ENCODE results near the gene PDE1A. TPM values are rescaled to one million over a fixed set of nuclear protein-coding genes. Genes with fewer than 3 reads are reported as not detected.
"Not testable (repeated sequence)": the region's sequence is repeated elsewhere in the genome, so short reads cannot be mapped to it uniquely, and the experiment has no call there.

Gene PDE1A
- total RNA-seq, 4 donors from 2014 or later: 2.9 to 14.4 (median 4.4) TPM

DNA sequence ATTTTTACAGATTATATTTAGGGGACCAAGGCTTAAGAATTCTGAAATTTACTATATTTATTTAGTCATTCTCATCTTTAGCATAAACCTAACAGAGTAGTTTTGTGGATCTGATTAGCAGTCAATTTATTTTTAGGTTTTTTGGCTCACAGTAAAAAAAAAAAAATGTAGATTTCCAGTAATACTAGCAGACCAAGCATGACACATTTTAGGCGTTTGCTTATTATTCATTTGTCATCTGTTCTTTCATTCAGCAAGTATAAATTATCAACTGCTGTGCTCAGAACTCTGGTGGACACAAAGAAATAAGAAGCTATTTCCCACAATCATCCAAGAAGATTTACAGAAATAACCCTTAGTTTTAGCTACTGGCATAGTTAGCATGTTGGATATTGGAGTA lies 20.6 kb downstream of the PDE1A start:
- Histone ChIP-seq H3K27me3 (no peaks in the 10 kb centered on the region), H3K36me3 (no peaks in the 10 kb centered on the region), H3K27ac (no peak overlapping the region), H3K4me3 (no peak overlapping the region), H3K4me1 (no peaks in the 10 kb centered on the region), H3K9me3 (no peaks in the 10 kb centered on the region)
- ATAC-seq: no peak
- intact Hi-C loops (cut with DNase I; ENCODE audit: low total_unique reads): no loop called here
- in situ Hi-C loops (cut with MboI; ENCODE audit: low sequenced_read_pairs in 4 of 4): no loop called here
- no peak for DNase-seq
- TF ChIP-seq, protein P1, sequence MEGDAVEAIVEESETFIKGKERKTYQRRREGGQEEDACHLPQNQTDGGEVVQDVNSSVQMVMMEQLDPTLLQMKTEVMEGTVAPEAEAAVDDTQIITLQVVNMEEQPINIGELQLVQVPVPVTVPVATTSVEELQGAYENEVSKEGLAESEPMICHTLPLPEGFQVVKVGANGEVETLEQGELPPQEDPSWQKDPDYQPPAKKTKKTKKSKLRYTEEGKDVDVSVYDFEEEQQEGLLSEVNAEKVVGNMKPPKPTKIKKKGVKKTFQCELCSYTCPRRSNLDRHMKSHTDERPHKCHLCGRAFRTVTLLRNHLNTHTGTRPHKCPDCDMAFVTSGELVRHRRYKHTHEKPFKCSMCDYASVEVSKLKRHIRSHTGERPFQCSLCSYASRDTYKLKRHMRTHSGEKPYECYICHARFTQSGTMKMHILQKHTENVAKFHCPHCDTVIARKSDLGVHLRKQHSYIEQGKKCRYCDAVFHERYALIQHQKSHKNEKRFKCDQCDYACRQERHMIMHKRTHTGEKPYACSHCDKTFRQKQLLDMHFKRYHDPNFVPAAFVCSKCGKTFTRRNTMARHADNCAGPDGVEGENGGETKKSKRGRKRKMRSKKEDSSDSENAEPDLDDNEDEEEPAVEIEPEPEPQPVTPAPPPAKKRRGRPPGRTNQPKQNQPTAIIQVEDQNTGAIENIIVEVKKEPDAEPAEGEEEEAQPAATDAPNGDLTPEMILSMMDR (IDR thresholded peaks at IDR 0.05 in 4 of 5, conservative IDR thresholded peaks at IDR 0.05 in 1 of 5): no peak
- TF ChIP-seq POLR2A (IDR thresholded peaks at IDR 0.05): no peak

- H3K9me3 ChIP-seq: no peaks in the 10 kb centered on the region
- no peak overlapping the region for H3K4me3 ChIP-seq
- TF ChIP-seq, protein P1 (IDR thresholded peaks at IDR 0.05 in 4 of 5, conservative IDR thresholded peaks at IDR 0.05 in 1 of 5): no peak
- TF ChIP-seq POLR2A (IDR thresholded peaks at IDR 0.05): no peak
- intact Hi-C loops (cut with DNase I; ENCODE audit: low total_unique reads) (no loop called here), in situ Hi-C loops (cut with MboI; ENCODE audit: low sequenced_read_pairs in 4 of 4) (no loop called here)
- no peak for ATAC-seq
- H3K27me3 ChIP-seq: no peaks in the 10 kb centered on the region
- no peaks in the 10 kb centered on the region for H3K4me1 ChIP-seq
- no peaks in the 10 kb centered on the region for H3K36me3 ChIP-seq
- no peak for DNase-seq
- no peak overlapping the region for H3K27ac ChIP-seq
Observed at GRCh38 chr2:182404975-182405561, 21.8 kb downstream of the PDE1A start.

DNA sequence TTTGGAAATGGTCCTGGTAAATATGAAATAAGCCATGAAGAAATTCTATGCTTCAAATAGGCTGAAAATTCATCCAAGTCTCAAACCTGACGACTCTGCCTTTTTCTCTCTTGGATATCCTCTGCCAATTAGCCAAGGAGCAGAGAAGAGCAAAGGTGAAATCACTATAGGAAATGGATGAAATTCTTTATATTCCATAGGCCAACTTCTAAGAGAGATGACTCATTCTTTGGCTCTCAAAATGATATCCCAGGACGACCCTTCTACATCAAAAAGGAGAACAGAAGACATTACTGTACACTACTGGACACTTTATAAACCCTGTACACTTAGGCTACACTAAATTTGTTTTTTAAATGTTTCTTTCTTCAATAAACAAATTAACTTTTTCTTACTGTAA lies 22.7 kb downstream of the PDE1A start:
- ATAC-seq: no peak

DNA sequence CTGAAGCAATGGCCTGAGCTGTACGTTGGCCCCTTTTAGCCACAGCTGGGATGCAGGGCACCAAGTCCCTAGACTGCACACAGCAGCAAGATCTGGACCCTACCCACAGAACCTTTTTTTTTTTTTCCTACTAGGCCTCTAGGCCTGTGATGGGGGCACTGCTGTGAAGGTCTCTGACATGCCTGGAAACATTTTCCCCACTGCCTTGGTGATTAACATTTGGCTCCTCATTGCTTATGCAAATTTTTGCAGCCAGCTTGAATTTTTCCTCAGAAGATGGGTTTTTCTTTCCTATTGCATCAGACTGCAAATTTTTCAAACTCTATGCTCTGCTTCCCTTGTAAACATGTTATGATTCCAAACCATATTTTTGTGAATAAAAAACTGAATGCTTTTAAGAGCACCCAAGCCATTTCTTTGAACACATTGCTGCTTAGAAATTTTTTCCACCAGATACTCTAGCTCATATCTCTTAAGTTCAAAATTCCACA lies 33.5 kb downstream of the PDE1A start:
- Histone ChIP-seq H3K9me3 (no peaks in the 10 kb centered on the region), H3K4me3 (no peak overlapping the region), H3K27me3 (no peaks in the 10 kb centered on the region), H3K36me3 (no peaks in the 10 kb centered on the region), H3K4me1 (no peaks in the 10 kb centered on the region), H3K27ac (no peak overlapping the region)
- TF ChIP-seq, protein P1 (IDR thresholded peaks at IDR 0.05 in 4 of 5, conservative IDR thresholded peaks at IDR 0.05 in 1 of 5): no peak
- no peak for TF ChIP-seq POLR2A (IDR thresholded peaks at IDR 0.05)
- ATAC-seq (no peak), DNase-seq (no peak)
- intact Hi-C loops (cut with DNase I; ENCODE audit: low total_unique reads): no loop called here
- in situ Hi-C loops (cut with MboI; ENCODE audit: low sequenced_read_pairs in 4 of 4): no loop called here

More for the DNA sequence above, 22.7 kb downstream of the PDE1A start:
- intact Hi-C loops (cut with DNase I; ENCODE audit: low total_unique reads) (no loop called here), in situ Hi-C loops (cut with MboI; ENCODE audit: low sequenced_read_pairs in 4 of 4) (no loop called here)
- Histone ChIP-seq H3K27me3 (no peaks in the 10 kb centered on the region), H3K9me3 (no peaks in the 10 kb centered on the region), H3K36me3 (no peaks in the 10 kb centered on the region), H3K27ac (no peak overlapping the region), H3K4me3 (no peak overlapping the region), H3K4me1 (no peaks in the 10 kb centered on the region)
- no peak for TF ChIP-seq POLR2A (IDR thresholded peaks at IDR 0.05)
- TF ChIP-seq, protein P1 (IDR thresholded peaks at IDR 0.05 in 4 of 5, conservative IDR thresholded peaks at IDR 0.05 in 1 of 5): no peak
- no peak for DNase-seq

- DNase-seq (no peak), ATAC-seq (no peak)
- no peak overlapping the region for H3K27ac ChIP-seq
- no peaks in the 10 kb centered on the region for H3K27me3 ChIP-seq
- no peaks in the 10 kb centered on the region for H3K9me3 ChIP-seq
- in situ Hi-C loops (cut with MboI; ENCODE audit: low sequenced_read_pairs in 4 of 4) (no loop called here), intact Hi-C loops (cut with DNase I; ENCODE audit: low total_unique reads) (no loop called here)
- H3K36me3 ChIP-seq: no peaks in the 10 kb centered on the region
- TF ChIP-seq, protein P1 (IDR thresholded peaks at IDR 0.05 in 4 of 5, conservative IDR thresholded peaks at IDR 0.05 in 1 of 5): no peak
- no peak for TF ChIP-seq POLR2A (IDR thresholded peaks at IDR 0.05)
- H3K4me3 ChIP-seq: no peak overlapping the region
- H3K4me1 ChIP-seq: no peaks in the 10 kb centered on the region
Observed at GRCh38 chr2:182391443-182391842, 35.4 kb downstream of the PDE1A start.

GRCh38 chr2:182386267-182386880 lies 40.5 kb downstream of the PDE1A start:
- in situ Hi-C loops (cut with MboI; ENCODE audit: low sequenced_read_pairs in 4 of 4); intact Hi-C loops (cut with DNase I; ENCODE audit: low total_unique reads): not testable (repeated sequence)

More at GRCh38 chr2:182386267-182386880, 40.5 kb downstream of the PDE1A start:
- not testable (repeated sequence) for H3K27ac ChIP-seq, ATAC-seq, H3K4me3 ChIP-seq, H3K9me3 ChIP-seq, H3K27me3 ChIP-seq, H3K4me1 ChIP-seq, DNase-seq, H3K36me3 ChIP-seq
